Keratinocyte (primary cell): Measurements from ENCODE around the gene HAVCR2. TPM values are rescaled to one million over a fixed set of nuclear protein-coding genes. Genes with fewer than 3 reads are reported as not detected.

Experiments used
- DNase-seq: peaks from one replicate; pipeline ENCODE4 v3.0.0-alpha.2; 2011; ENCODE audit warnings: low read depth, missing footprints, low spot score
- FAIRE-seq: peaks from 2 replicates; lab custom pipeline; 2011; peaks lifted over from hg19 to GRCh38; lab: Jason Lieb, UNC
- H2AFZ ChIP-seq: 2 replicates; pipeline ENCODE4 v1.6.0; 2012; ENCODE audit warnings: low read length, control low read depth, inconsistent platforms; ENCODE audit not compliant: control insufficient read depth
- H3K27ac ChIP-seq: 2 replicates; pipeline ENCODE4 v1.5.1; 2011; ENCODE audit warnings: low read length; ENCODE audit not compliant: control insufficient read depth, insufficient read depth
- H3K27me3 ChIP-seq: 3 replicates; pipeline ENCODE4 v1.6.0; 2011; ENCODE audit warnings: low read length; ENCODE audit not compliant: control insufficient read depth, insufficient read depth; ENCODE audit errors: extremely low read depth
- H3K36me3 ChIP-seq, 2 experiments: 2 replicates in 1 of 2; 3 replicates in 1 of 2; pipeline ENCODE4 v1.5.1; 2011; ENCODE audit warnings: low read length in 2 of 2, mild to moderate bottlenecking in 1 of 2; ENCODE audit not compliant: control insufficient read depth in 2 of 2, insufficient read depth in 2 of 2; ENCODE audit errors: extremely low read depth in 1 of 2
- H3K4me1 ChIP-seq: 3 replicates; pipeline ENCODE4 v1.5.1; 2011; ENCODE audit warnings: low read length; ENCODE audit not compliant: control insufficient read depth, insufficient read depth; ENCODE audit errors: extremely low read depth
- H3K4me2 ChIP-seq: 3 replicates; pipeline ENCODE4 v1.6.0; 2011; ENCODE audit warnings: low read depth, low read length; ENCODE audit not compliant: control insufficient read depth, insufficient read depth; ENCODE audit errors: extremely low read depth
- H3K4me3 ChIP-seq, 3 experiments: fragments of 200-600 bp in 1 of 3; sonication (generic) in 1 of 3; 2 replicates in 2 of 3; 3 replicates in 1 of 3; pipeline ENCODE4 v1.5.1; 2011 to 2016; ENCODE audit warnings: low read length in 3 of 3, mild to moderate bottlenecking in 3 of 3, control low read depth in 2 of 3, inconsistent platforms in 1 of 3, low read depth in 1 of 3, mixed read lengths in 1 of 3, mixed run types in 1 of 3, moderate library complexity in 1 of 3; ENCODE audit not compliant: control insufficient read depth in 2 of 3, insufficient read depth in 2 of 3; ENCODE audit errors: extremely low read depth in 1 of 3
- H3K79me2 ChIP-seq: 2 replicates; pipeline ENCODE4 v1.6.0; 2012; ENCODE audit warnings: low read length; ENCODE audit not compliant: control insufficient read depth, insufficient read depth
- H3K9ac ChIP-seq: 3 replicates; pipeline ENCODE4 v1.6.0; 2011; ENCODE audit warnings: low read length; ENCODE audit not compliant: control insufficient read depth, insufficient read depth; ENCODE audit errors: extremely low read depth
- H3K9me1 ChIP-seq: 3 replicates; pipeline ENCODE4 v1.6.0; 2011; ENCODE audit warnings: low read length; ENCODE audit not compliant: control insufficient read depth, insufficient read depth; ENCODE audit errors: extremely low read depth
- H3K9me3 ChIP-seq: 2 replicates; pipeline ENCODE4 v1.5.1; 2012; ENCODE audit warnings: low read depth, low read length; ENCODE audit not compliant: control insufficient read depth
- H4K20me1 ChIP-seq: 3 replicates; pipeline ENCODE4 v1.6.0; 2011; ENCODE audit warnings: low read length; ENCODE audit not compliant: control insufficient read depth, insufficient read depth; ENCODE audit errors: extremely low read depth
- CTCF ChIP-seq, 3 experiments: IDR thresholded peaks in 1 of 3; conservative IDR thresholded peaks in 1 of 3; optimal IDR thresholded peaks in 1 of 3; 2 replicates in 2 of 3; 3 replicates in 1 of 3; pipeline versions ENCODE3 to v1.5.1; 2011; ENCODE audit warnings: low read length in 3 of 3, mild to moderate bottlenecking in 3 of 3, moderate library complexity in 2 of 3, control low read depth in 1 of 3, inconsistent platforms in 1 of 3; ENCODE audit not compliant: insufficient read depth in 2 of 3; ENCODE audit errors: extremely low read depth in 1 of 3
- EZH2 ChIP-seq: IDR thresholded peaks from one replicate; pipeline ENCODE4 v1.6.1; 2012; ENCODE audit warnings: inconsistent platforms, mild to moderate bottlenecking, low read length, moderate library complexity
- dilution Hi-C: fragments of 300-500 bp; cut with MboI; formaldehyde crosslinking; loops from one replicate; pipeline ENCODE4 v1.7.0; 2020; ENCODE audit warnings: low sequenced_read_pairs; ENCODE audit not compliant: extremely low pct_ligation_motif_present
- polyA plus RNA-seq, 5 experiments: library from polyadenylated mRNA; depleted of rRNA in 3 of 5; stranded (reverse) in 3 of 5; stranded (forward) in 1 of 5; unstranded in 1 of 5; fragments of >200 nt; gene quantifications; 1 replicate in 1 of 5; 2 replicates in 3 of 5; 3 replicates in 1 of 5; pipeline versions ENCODE4 v1.2.1 to v1.2.3, GENCODE V29; 2011 to 2012; ENCODE audit warnings: missing spikeins in 2 of 5, low read depth in 1 of 5, low replicate concordance in 1 of 5

The HAVCR2 gene
- polyA plus RNA-seq, 1 donor (not counting 4 experiments of a cell fraction or from before 2014, with no cell fraction given): 0.03 TPM

DNA sequence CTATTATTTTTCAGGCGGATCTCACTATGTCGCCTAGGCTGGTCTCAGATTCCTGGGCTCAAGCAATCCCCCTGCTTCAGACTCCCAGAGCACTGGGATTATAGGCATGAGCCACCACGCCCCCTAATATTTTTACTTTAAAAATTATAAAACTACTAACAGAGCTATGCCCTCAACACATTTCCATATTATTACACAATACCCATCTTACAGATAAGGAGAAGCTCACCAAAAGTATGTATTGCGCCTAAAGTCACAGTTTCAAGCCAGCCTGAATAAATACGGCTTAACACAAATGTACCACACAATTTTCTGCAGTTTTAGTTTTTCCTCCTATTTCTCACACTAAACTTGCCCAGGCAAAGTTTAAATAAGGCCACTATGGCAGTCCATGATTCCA is 40.1 kb downstream of the HAVCR2 start:
- Histone ChIP-seq H3K4me1 (no peaks in the 10 kb centered on the region), H3K9me1 (no peaks in the 10 kb centered on the region), H3K9me3 (peaks cover 2% of the 10 kb centered on the region), H2AFZ (no peak overlapping the region), H3K27ac (no peak overlapping the region), H3K4me3 (no peak overlapping the region), H4K20me1 (no peaks in the 10 kb centered on the region), H3K9ac (no peak overlapping the region), H3K4me2 (no peak overlapping the region), H3K27me3 (no peaks in the 10 kb centered on the region), H3K36me3 (no peaks in the 10 kb centered on the region), H3K79me2 (no peaks in the 10 kb centered on the region)
- TF ChIP-seq EZH2: no peak
- TF ChIP-seq CTCF (optimal IDR thresholded peaks at IDR 0.05 in 1 of 3, IDR thresholded peaks at IDR 0.05 in 1 of 3, conservative IDR thresholded peaks at IDR 0.05 in 1 of 3; ENCODE audit: extremely low read depth in 1 of 3, insufficient read depth in 2 of 3, low read length in 3 of 3): no peak
- FAIRE-seq: no peak
- dilution Hi-C loops: no loop called here
- DNase-seq: no peak

GRCh38 chr5:157068339-157068738 is 40.5 kb downstream of the HAVCR2 start:
- H3K4me1 ChIP-seq: no peaks in the 10 kb centered on the region
- no peak for TF ChIP-seq EZH2
- no peak for TF ChIP-seq CTCF (optimal IDR thresholded peaks at IDR 0.05 in 1 of 3, IDR thresholded peaks at IDR 0.05 in 1 of 3, conservative IDR thresholded peaks at IDR 0.05 in 1 of 3; ENCODE audit: extremely low read depth in 1 of 3, insufficient read depth in 2 of 3, low read length in 3 of 3)
- no peak overlapping the region for H3K27ac ChIP-seq
- no peak overlapping the region for H3K4me3 ChIP-seq
- no peaks in the 10 kb centered on the region for H3K9me1 ChIP-seq
- H3K9me3 ChIP-seq: peaks cover 2% of the 10 kb centered on the region
- no peak overlapping the region for H3K9ac ChIP-seq
- FAIRE-seq (no peak), DNase-seq (no peak)
- no peaks in the 10 kb centered on the region for H4K20me1 ChIP-seq
- H3K36me3 ChIP-seq: no peaks in the 10 kb centered on the region
- H3K27me3 ChIP-seq: no peaks in the 10 kb centered on the region
- no peaks in the 10 kb centered on the region for H3K79me2 ChIP-seq
- no peak overlapping the region for H3K4me2 ChIP-seq
- dilution Hi-C loops: no loop called here
- no peak overlapping the region for H2AFZ ChIP-seq
